ENCODE results near the gene WNK2. TPM values are rescaled to one million over a fixed set of nuclear protein-coding genes. Genes with fewer than 3 reads are reported as not detected.

Gene WNK2
- polyA plus RNA-seq, 1 experiment = not detected

DNA sequence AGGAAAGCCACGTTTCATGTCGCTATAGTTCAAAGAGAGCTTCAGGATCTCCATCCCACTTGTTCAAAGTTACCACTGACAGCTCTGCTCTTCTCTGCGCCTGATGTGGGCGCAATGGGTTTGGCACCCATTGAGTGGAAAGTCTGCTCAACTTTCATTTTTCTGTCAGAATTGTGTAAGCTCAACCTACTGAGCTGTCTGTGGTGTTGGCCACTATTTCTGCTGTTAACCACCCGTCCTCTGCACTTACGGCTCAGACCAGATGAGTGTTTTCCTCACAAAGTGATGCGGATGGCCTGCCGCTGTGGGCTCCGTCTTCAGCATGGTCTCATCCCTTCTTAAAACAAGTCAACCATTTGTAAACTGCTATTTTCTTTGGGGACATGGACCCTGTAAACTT, 131.2 kb downstream of the WNK2 start:
- CTCF ChIA-PET = interaction anchor here (0.8 kb wide), 1 partner anchor 150 kb away, joined by 3 read pairs; no protein-coding TSS in a partner anchor
- Histone ChIP-seq H3K4me3 (ENCODE audit: low read depth, low read length) (no peak overlapping the region), H3K36me3 (ENCODE audit: control insufficient read depth, insufficient read depth, low read length) (no peaks in the 10 kb centered on the region), H3K27me3 (ENCODE audit: control insufficient read depth, insufficient read depth, low read length) (no peaks in the 10 kb centered on the region)
- POLR2A ChIA-PET = no interaction called here
- no peak for DNase-seq (ENCODE audit: low read depth)
- TF ChIP-seq, protein P1, sequence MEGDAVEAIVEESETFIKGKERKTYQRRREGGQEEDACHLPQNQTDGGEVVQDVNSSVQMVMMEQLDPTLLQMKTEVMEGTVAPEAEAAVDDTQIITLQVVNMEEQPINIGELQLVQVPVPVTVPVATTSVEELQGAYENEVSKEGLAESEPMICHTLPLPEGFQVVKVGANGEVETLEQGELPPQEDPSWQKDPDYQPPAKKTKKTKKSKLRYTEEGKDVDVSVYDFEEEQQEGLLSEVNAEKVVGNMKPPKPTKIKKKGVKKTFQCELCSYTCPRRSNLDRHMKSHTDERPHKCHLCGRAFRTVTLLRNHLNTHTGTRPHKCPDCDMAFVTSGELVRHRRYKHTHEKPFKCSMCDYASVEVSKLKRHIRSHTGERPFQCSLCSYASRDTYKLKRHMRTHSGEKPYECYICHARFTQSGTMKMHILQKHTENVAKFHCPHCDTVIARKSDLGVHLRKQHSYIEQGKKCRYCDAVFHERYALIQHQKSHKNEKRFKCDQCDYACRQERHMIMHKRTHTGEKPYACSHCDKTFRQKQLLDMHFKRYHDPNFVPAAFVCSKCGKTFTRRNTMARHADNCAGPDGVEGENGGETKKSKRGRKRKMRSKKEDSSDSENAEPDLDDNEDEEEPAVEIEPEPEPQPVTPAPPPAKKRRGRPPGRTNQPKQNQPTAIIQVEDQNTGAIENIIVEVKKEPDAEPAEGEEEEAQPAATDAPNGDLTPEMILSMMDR (IDR thresholded peaks at IDR 0.05; ENCODE audit: insufficient read depth, low read depth, low read length) = no peak

DNA sequence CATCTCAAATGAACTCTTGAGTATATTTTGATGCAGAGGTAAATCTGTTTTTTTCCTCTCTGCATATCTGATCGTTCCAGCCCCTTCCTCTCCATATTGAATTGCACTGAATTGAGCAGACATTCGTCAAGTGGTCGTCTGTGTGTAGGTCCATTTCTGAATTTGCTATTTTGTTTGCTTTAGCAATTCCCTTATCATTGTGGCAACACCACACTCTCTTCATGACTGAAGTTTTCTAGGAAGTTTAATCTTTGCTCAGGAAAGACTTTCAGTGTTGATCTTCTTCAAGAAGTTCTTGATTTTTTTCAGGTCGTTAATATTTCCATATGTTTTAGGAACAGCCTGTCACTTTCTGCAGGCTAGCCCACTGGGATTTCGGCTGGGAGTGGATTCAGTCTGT, 132.0 kb downstream of the WNK2 start:
- no peaks in the 10 kb centered on the region for H3K27me3 ChIP-seq (ENCODE audit: control insufficient read depth, insufficient read depth, low read length)
- POLR2A ChIA-PET = no interaction called here
- TF ChIP-seq, protein P1 (IDR thresholded peaks at IDR 0.05; ENCODE audit: insufficient read depth, low read depth, low read length) = no peak
- H3K4me3 ChIP-seq (ENCODE audit: low read depth, low read length) = no peak overlapping the region
- DNase-seq (ENCODE audit: low read depth) = no peak
- H3K36me3 ChIP-seq (ENCODE audit: control insufficient read depth, insufficient read depth, low read length) = no peaks in the 10 kb centered on the region
- CTCF ChIA-PET = no interaction called here

DNA sequence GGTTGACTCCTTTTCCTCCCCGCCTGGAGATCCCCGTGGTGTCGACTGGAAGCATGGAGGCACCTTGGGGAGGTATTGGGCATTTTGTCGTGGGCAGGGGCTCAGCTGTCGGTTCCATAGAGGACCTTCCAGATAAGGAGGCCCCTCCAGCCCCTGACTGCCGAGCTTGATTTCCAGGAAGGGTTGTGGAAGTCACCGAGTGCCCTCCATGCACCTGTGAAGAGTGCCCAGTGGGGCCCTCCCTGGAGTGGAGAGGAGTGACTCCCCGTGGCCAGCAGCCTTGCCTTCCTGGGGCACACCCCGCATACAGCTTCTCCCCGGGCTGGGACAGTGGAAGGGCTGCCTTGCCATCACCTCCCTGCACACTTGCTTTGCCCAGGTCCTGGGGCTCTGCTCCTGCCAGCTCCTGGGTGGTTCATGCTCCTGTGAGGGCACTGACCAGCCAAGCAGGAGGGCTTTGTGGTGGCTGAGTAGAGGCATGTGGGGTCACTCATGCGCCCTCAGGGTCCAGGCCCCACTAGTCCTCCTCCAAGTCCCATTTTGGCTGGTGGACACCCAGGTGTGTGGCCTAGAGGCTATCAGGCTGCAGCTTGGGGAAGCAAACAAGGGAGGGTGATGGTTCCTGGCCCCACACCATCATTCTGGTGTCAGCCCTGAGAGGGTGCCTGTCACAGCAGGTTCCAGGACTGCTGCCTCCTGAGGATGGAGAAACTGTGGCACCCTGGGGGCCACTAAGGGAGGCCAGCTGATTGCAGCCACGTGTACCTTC, 133.0 kb downstream of the WNK2 start:
- Histone ChIP-seq H3K4me3 (ENCODE audit: low read depth, low read length) (no peak overlapping the region), H3K36me3 (ENCODE audit: control insufficient read depth, insufficient read depth, low read length) (no peaks in the 10 kb centered on the region), H3K27me3 (ENCODE audit: control insufficient read depth, insufficient read depth, low read length) (no peaks in the 10 kb centered on the region)
- CTCF ChIA-PET = no interaction called here
- no peak for DNase-seq (ENCODE audit: low read depth)
- TF ChIP-seq, protein P1 (IDR thresholded peaks at IDR 0.05; ENCODE audit: insufficient read depth, low read depth, low read length) = no peak
- POLR2A ChIA-PET = no interaction called here

DNA sequence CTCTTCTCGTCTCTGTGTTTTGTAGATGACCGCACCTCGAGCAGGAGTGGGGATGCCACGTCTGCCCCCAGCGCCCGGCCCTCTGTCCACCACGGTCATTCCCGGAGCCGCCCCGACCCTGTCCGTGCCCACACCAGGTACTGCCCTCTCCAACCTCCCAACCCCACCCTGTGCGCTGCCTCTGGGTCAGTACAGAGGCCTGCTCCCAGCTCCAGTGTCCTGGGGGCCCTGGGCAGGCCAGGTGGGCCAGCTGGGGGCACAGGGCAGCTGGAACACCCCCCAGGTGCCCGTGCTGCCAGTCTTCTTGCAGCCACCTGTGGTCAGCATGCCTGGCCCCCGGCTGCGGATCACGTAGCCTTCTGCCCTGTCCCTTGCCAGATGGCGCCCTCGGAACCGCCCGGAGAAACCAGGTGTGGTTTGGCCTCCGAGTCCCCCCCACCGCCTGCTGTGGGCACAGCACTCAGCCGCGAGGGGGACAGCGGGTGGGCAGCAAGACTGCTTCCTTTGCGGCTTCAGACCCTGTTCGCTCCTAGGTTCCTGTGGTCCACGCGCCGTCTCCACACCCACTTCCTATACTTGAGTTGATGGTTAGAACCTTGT, 133.7 kb downstream of the WNK2 start:
- TF ChIP-seq, protein P1 (IDR thresholded peaks at IDR 0.05; ENCODE audit: insufficient read depth, low read depth, low read length) = no peak
- Histone ChIP-seq H3K4me3 (ENCODE audit: low read depth, low read length) (no peak overlapping the region), H3K27me3 (ENCODE audit: control insufficient read depth, insufficient read depth, low read length) (no peaks in the 10 kb centered on the region), H3K36me3 (ENCODE audit: control insufficient read depth, insufficient read depth, low read length) (no peaks in the 10 kb centered on the region)
- no peak for DNase-seq (ENCODE audit: low read depth)
- POLR2A ChIA-PET = no interaction called here
- CTCF ChIA-PET = interaction anchor here (0.8 kb wide), 1 partner anchor 164 kb away, joined by 3 read pairs; no protein-coding TSS in a partner anchor

DNA sequence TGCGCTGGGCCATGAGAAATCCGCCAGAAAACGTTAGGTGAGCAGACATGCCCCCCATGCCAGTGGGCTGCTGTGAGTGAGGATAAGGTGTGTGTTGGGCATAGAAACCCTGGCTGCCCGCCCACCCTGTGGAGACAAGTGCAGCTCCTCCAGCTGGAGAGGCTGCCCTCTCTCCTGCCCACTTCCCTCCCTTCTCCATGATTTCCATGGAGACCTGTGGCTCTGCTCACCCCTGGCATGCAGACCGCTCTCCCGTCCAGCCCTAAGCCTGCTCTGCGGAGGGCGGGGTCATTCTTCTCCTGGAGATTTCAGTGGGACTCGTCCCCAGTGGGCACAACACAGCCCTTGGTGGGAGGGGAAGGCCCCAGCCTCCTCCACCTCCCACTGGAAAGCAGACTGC, 134.5 kb downstream of the WNK2 start:
- POLR2A ChIA-PET = no interaction called here
- no peaks in the 10 kb centered on the region for H3K27me3 ChIP-seq (ENCODE audit: control insufficient read depth, insufficient read depth, low read length)
- DNase-seq (ENCODE audit: low read depth) = no peak
- no peak overlapping the region for H3K4me3 ChIP-seq (ENCODE audit: low read depth, low read length)
- H3K36me3 ChIP-seq (ENCODE audit: control insufficient read depth, insufficient read depth, low read length) = no peaks in the 10 kb centered on the region
- TF ChIP-seq, protein P1 (IDR thresholded peaks at IDR 0.05; ENCODE audit: insufficient read depth, low read depth, low read length) = no peak
- CTCF ChIA-PET = interaction anchor here (0.8 kb wide), 2 partner anchors 165 to 209 kb away, joined by 3 read pairs; no protein-coding TSS in a partner anchor
